Measurements from ENCODE around the gene FXYD2.
"Not testable (repeated sequence)": the region's sequence is repeated elsewhere in the genome, so short reads cannot be mapped to it uniquely, and the experiment has no call there.

The FXYD2 gene

GRCh38 chr11:117824571-117825537, at the start of gene FXYD2:
Gene FXYD2 (minus strand): TSS chr11:117824744. CDS start chr11:117824678, 66 bp downstream.
- no peak for DNase-seq

GRCh38 chr11:117873828-117874125, 49.2 kb upstream of the FXYD2 start:
- no peak for DNase-seq

DNA sequence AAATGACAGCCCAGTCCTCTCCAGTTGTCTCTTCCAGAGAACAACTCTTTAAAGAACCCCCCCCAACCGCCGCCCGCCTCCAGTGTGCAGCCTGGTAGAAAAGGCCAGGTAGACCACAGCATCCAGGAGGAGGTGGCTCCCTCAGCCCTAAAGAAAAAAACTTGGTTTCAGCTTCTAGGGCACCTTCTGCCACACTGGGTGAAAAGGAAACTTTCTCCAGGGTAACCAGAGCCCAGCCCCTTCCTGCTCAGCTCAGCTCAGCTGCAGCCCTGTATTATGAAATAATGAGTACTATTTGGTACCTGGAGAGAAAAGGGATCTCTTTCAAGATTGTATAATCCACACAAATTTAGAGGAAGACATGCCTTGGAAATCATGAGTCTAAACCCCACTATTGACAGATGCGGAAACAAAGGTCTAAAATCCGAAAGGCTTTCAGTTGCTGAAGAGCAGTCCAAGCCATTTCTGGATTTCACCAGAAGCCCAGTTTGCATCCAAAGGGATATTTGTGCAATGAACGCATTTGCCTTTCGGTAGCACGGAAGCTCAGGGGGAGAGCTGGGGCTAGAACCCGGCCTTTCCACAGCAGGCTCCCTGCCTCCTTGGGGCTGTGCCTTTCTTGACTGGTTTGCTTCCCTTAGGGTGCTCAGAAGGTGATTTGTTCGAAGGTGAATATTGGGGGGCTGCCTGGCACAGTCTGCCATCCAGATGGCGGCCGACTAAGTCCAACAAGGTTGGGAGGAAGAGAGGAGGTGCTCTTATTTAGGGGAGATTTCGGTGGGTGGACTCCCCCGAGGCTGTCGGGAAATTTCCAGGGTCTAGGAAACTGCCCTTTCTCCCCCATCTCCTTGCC, 48.7 kb upstream of the FXYD2 start:
- DNase-seq = no peak

- DNase-seq = no peak
Observed at GRCh38 chr11:117872420-117872961, 47.9 kb upstream of the FXYD2 start.

DNA sequence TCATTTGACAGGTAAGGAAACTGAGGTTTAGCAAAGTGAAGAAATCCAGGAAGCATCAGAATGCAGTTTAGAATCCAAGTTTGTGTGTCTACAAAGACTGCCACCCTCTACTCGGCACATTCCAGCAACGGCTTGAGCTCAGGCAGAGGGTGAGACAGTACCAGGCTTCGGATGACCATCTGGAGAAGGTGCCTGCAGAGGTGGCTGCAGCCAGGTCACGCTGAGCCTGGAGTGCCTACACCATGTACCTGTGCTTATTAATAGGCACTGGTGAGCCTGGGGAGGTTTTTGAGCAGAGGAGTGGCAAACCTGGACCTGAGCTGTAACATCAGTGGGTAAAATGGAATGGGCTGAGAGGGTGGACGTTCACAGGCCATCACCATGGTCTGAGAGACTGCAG, 47.2 kb upstream of the FXYD2 start:
- DNase-seq = no peak

DNA sequence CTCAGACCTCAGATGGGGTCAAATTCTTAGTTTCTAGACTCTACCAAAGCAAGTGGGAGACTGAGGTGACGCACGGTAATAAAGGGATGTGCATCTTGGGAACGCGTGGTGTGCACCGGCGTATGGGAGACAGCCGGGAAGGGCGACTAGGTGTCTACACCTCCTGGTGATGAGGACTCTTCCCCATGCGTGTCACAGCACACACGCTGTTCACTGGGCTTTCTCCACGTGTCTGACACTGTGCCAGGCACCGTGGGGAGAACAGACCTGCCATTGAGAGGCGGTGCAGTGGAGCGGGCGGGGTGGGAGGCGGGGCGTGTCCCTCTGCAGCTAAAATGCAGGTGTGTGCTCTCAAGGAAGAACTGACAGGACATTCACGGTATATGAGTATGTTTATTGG, 46.6 kb upstream of the FXYD2 start:
- no peak for DNase-seq

GRCh38 chr11:117870103-117870952, 45.8 kb upstream of the FXYD2 start:
- no peak for DNase-seq

DNA sequence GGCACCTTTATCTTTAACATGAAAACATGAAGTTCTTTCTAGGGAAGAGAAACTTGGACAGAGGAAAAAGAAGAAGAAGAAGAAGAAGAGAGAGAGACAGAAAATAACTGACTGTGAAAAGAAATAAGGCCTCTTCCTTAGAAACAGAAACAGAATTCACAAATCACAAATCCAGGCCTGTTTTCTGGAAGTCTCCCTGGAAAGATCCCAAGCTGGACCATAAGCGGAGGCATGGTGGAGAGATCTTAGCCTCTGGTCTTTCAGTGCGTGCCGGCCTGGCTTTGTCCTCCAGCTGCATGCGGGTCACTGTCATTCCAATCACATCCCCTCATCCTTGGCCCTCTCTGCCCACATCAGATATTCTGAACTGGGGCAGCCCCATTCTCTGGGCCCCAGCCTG, 45.1 kb upstream of the FXYD2 start:
- no peak for DNase-seq

- no peak for DNase-seq
Observed at GRCh38 chr11:117868815-117869561, 44.4 kb upstream of the FXYD2 start.

- DNase-seq = no peak
Observed at GRCh38 chr11:117868088-117868487, 43.5 kb upstream of the FXYD2 start.

DNA sequence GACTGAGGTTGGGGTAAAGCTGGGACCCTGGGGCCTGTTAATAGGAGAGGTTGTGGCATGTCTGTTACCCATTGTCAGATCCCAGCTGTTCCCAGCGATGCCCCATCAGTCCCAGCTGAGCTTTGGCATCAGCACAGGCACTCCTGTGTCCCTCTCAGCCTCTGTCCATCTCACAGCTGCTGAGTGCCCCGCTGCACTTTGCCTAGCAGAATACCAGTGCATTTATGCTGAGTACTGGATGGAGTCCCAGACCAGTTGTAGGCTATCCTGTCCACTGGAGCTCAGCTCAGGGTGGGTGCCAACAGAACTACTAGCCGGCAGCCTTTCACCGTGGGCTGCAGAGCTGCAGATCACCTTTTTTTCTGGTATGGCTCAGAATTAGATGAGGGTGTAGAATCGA, 42.0 kb upstream of the FXYD2 start:
- DNase-seq = no peak

DNA sequence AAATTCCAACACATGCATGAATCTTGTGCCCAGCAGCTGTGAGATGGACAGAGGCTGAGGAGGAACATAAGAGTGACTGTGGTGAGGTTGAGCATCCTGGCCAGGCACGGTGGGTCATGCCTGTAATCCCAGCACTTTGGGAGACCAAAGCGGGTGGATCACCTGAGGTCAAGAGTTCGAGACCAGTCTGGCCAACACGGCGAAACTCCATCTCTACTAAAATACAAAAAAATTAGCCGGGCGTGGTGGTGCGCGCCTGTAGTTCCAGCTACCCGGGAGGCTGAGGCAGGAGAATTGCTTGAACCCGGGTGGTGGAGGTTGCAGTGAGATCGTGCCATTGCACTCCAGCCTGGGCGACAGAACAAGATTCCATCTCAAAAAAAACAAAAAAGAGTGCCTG, 41.0 kb upstream of the FXYD2 start:
- DNase-seq = not testable (repeated sequence)

- DNase-seq = no peak
Observed at GRCh38 chr11:117863383-117863782, 38.8 kb upstream of the FXYD2 start.

GRCh38 chr11:117862753-117863152, 38.2 kb upstream of the FXYD2 start:
- DNase-seq = no peak

GRCh38 chr11:117862019-117862725, 37.6 kb upstream of the FXYD2 start:
- DNase-seq = no peak

- no peak for DNase-seq
Observed at GRCh38 chr11:117861151-117862018, 36.8 kb upstream of the FXYD2 start.

- DNase-seq = no peak
Observed at GRCh38 chr11:117860139-117860538, 35.6 kb upstream of the FXYD2 start.

DNA sequence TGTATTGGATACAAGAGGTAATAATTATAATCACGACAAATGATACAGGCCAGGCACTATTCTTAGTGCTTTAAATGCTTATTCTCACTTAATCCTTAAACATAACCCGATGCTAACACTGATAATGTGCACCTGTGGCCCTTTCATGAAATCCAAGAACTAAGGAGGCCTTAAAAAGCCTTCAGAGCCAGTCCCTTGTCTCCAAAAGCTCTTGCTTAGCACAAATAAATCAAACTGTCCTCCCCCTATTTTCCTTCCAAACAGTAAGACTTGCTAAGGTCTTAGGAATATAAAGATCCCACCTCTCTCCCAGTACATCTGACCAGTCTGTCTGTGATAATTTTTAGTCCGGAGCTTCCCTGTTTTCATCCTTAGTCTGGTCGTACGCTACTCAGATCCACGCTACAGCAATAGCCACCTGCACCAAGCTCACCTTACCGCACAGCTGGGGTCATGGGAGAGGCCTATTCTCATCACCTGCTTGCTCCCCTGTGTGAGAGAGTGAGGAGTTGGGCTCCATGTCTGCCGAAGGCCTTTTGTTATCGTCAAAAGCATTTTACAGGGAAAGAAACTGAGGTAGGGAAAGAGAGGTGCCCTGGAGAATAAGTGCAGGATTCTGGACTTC, 35.1 kb upstream of the FXYD2 start:
- DNase-seq = no peak

- no peak for DNase-seq
Observed at GRCh38 chr11:117859061-117859460, 34.5 kb upstream of the FXYD2 start.

All from fibroblast of skin of right quadriceps (primary cell).